GM23338 (cell line): Measurements from ENCODE around the gene TMEM242.

ENCODE experiments used
- CREB1 ChIP-seq: fragments of 250-450 bp; sonication (Bioruptor Pico); IDR thresholded peaks from 2 replicates; pipeline ENCODE4 v1.5.0; 2020; ENCODE audit warnings: low read depth, mild to moderate bottlenecking, moderate library complexity
- CTCF ChIP-seq, 2 experiments: fragments of 200-600 bp in 1 of 2; sonication (generic) in 1 of 2; conservative IDR thresholded peaks; 2 replicates each; pipeline versions ENCODE4 v1.5.1 to v1.6.1; 2016 to 2017; ENCODE audit warnings: antibody characterized with exemption in 2 of 2, low read depth in 2 of 2, mild to moderate bottlenecking in 2 of 2, moderate library complexity in 1 of 2
- EZH2 ChIP-seq: fragments of 200-600 bp; sonication (generic); IDR thresholded peaks from one replicate; pipeline ENCODE4 v1.8.0; 2017; ENCODE audit warnings: antibody characterized with exemption, mild to moderate bottlenecking, low read depth; ENCODE audit not compliant: unreplicated experiment
- EZH2phosphoT487 ChIP-seq: fragments of 200-600 bp; sonication (generic); IDR thresholded peaks from one replicate; pipeline ENCODE4 v1.8.1; 2018; ENCODE audit warnings: antibody characterized with exemption; ENCODE audit not compliant: unreplicated experiment
- JUNB ChIP-seq: IDR thresholded peaks from one replicate; pipeline ENCODE4 v1.6.1; 2016; ENCODE audit warnings: antibody characterized with exemption; ENCODE audit not compliant: unreplicated experiment
- NANOG ChIP-seq: IDR thresholded peaks from 2 replicates; pipeline ENCODE4 v1.6.1; 2016; ENCODE audit warnings: antibody characterized with exemption, borderline replicate concordance
- POLR2AphosphoS5 ChIP-seq: IDR thresholded peaks from 2 replicates; pipeline ENCODE4 v1.6.1; 2016; ENCODE audit warnings: antibody characterized with exemption, low read depth
- REST ChIP-seq: IDR thresholded peaks from one replicate; pipeline ENCODE4 v1.6.1; 2018; ENCODE audit warnings: antibody characterized with exemption; ENCODE audit not compliant: unreplicated experiment
- STAT1 ChIP-seq: IDR thresholded peaks from one replicate; pipeline ENCODE4 v1.6.1; 2016; ENCODE audit warnings: antibody characterized with exemption; ENCODE audit not compliant: unreplicated experiment
- ZNF114 ChIP-seq: fragments of 250-450 bp; sonication (Bioruptor Pico); IDR thresholded peaks from 2 replicates; pipeline ENCODE4 v1.5.0; 2020; ENCODE audit warnings: mild to moderate bottlenecking, moderate library complexity
- ZNF331 ChIP-seq: fragments of 250-450 bp; sonication (Bioruptor Pico); IDR thresholded peaks from 2 replicates; pipeline ENCODE4 v1.5.0; 2020; ENCODE audit warnings: low read depth, mild to moderate bottlenecking, moderate library complexity

GRCh38 chr6:157292202-157292601, 31.1 kb downstream of the TMEM242 start:
- no peak for TF ChIP-seq EZH2
- TF ChIP-seq CTCF (conservative IDR thresholded peaks at IDR 0.05; ENCODE audit: low read depth in 2 of 2): no peak
- no peak for TF ChIP-seq POLR2AphosphoS5
- TF ChIP-seq REST: no peak
- no peak for TF ChIP-seq EZH2phosphoT487
- no peak for TF ChIP-seq CREB1 (CRISPR knock-in tag)
- no peak for TF ChIP-seq ZNF331
- no peak for TF ChIP-seq JUNB
- TF ChIP-seq ZNF114: no peak
- no peak for TF ChIP-seq NANOG
- no peak for TF ChIP-seq STAT1
